ENCODE measurements around the gene CEBPB. TPM values are rescaled to one million over a fixed set of nuclear protein-coding genes. Genes with fewer than 3 reads are reported as not detected.

Gene CEBPB
- 100 to 1,000 TPM; 110 to 267 (median 166) TPM for total RNA-seq

GRCh38 chr20:50190251-50191064 lies at the start of gene CEBPB:
TSS of gene CEBPB (plus strand) at chr20:50190830. CDS start at chr20:50191034, 204 bp downstream.
- TF ChIP-seq, protein P1, sequence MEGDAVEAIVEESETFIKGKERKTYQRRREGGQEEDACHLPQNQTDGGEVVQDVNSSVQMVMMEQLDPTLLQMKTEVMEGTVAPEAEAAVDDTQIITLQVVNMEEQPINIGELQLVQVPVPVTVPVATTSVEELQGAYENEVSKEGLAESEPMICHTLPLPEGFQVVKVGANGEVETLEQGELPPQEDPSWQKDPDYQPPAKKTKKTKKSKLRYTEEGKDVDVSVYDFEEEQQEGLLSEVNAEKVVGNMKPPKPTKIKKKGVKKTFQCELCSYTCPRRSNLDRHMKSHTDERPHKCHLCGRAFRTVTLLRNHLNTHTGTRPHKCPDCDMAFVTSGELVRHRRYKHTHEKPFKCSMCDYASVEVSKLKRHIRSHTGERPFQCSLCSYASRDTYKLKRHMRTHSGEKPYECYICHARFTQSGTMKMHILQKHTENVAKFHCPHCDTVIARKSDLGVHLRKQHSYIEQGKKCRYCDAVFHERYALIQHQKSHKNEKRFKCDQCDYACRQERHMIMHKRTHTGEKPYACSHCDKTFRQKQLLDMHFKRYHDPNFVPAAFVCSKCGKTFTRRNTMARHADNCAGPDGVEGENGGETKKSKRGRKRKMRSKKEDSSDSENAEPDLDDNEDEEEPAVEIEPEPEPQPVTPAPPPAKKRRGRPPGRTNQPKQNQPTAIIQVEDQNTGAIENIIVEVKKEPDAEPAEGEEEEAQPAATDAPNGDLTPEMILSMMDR (IDR thresholded peaks at IDR 0.05; ENCODE audit: low read depth), result no peak

GRCh38 chr20:50141018-50141675 lies 49.5 kb upstream of the CEBPB start:
- TF ChIP-seq, protein P1 (IDR thresholded peaks at IDR 0.05; ENCODE audit: low read depth), result no peak

- TF ChIP-seq, protein P1 (IDR thresholded peaks at IDR 0.05; ENCODE audit: low read depth), result no peak
Observed at GRCh38 chr20:50141811-50142561, 48.6 kb upstream of the CEBPB start.

- TF ChIP-seq, protein P1 (IDR thresholded peaks at IDR 0.05; ENCODE audit: low read depth), result no peak
Observed at GRCh38 chr20:50142812-50143211, 47.8 kb upstream of the CEBPB start.

GRCh38 chr20:50144362-50144761 lies 46.3 kb upstream of the CEBPB start:
- TF ChIP-seq, protein P1 (IDR thresholded peaks at IDR 0.05; ENCODE audit: low read depth), result no peak

GRCh38 chr20:50145566-50145965 lies 45.1 kb upstream of the CEBPB start:
- TF ChIP-seq, protein P1 (IDR thresholded peaks at IDR 0.05; ENCODE audit: low read depth), result no peak

DNA sequence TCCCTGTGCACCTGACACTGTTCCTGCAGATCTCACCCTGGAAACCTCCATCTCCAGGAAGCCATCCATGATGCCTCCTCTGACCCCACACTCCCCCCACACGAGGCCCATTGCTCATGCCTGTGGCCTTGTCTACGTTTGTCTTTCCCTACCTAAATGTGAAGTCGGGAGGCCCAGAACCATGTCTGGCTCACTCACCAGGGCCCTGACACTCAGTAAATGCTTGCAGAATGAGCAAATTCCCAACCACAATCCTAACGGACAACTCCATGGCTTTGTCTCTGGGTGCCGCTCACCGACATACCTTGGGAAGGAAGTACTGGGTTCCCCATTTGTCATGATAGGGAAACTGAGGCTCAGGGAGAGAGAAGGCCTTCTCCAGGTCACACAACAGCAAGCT lies 44.4 kb upstream of the CEBPB start:
- TF ChIP-seq, protein P1 (IDR thresholded peaks at IDR 0.05; ENCODE audit: low read depth), result no peak
